ENCODE measurements around the gene SIGLEC15.
A peak's percentile ranks its signal among the peaks of the same experiment; 100 is the strongest.
"Not testable (repeated sequence)": the region's sequence is repeated elsewhere in the genome, so short reads cannot be mapped to it uniquely, and the experiment has no call there.

Gene SIGLEC15, protein sequence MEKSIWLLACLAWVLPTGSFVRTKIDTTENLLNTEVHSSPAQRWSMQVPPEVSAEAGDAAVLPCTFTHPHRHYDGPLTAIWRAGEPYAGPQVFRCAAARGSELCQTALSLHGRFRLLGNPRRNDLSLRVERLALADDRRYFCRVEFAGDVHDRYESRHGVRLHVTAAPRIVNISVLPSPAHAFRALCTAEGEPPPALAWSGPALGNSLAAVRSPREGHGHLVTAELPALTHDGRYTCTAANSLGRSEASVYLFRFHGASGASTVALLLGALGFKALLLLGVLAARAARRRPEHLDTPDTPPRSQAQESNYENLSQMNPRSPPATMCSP

DNA sequence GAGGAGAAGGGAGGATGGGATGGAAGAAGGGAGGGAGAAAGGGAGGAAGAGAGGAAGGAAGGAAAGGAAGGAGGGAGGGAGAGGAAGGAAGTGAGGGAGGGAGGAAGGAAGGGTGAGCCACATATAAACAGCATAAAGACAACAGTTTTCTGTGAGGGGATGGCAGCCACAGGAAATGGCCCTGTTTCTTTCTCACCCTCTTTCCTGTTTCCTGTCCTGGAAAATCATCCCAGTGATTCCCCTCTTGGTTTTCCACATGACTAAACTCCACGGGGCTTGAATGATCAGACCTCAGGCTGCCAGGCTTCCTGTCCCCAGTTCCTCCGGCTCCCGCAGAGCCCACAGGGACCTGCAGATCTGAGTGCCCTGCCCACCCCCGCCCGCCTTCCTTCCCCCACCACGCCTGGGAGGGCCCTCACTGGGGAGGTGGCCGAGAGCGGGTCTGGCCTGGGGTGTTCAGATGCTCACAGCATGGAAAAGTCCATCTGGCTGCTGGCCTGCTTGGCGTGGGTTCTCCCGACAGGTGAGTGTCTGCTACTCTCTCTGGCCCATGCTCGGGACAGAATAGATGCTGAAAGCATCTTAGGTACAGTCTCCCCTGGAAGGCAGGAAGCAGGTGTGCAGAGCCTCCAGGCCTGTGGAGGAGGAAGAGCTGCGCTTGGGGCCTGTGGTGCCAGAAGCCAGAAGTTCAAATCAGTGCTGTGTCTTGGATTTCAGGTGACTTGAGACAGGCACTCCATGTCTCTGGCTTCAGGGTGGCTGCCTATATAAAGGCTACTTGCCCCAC, at the start of gene SIGLEC15:
TSS of gene SIGLEC15 (plus strand) at position 418 of the 787 bp plus-strand sequence. CDS start at position 472, 54 bp downstream.
- DNase-seq = no peak

- no peak for DNase-seq
These were observed 49.7 kb upstream of the SIGLEC15 start for GRCh38 chr18:45775743-45776142.

GRCh38 chr18:45777393-45777792, 48.1 kb upstream of the SIGLEC15 start:
- DNase-seq = peak; percentile 37

- DNase-seq = peak; percentile 13
These were observed 44.9 kb upstream of the SIGLEC15 start for GRCh38 chr18:45780568-45780967.

GRCh38 chr18:45782662-45783061, 42.8 kb upstream of the SIGLEC15 start:
- no peak for DNase-seq

- DNase-seq = peak; percentile 5
These were observed 42.1 kb upstream of the SIGLEC15 start for GRCh38 chr18:45783097-45784075.

GRCh38 chr18:45785134-45785533, 40.3 kb upstream of the SIGLEC15 start:
- no peak for DNase-seq

DNA sequence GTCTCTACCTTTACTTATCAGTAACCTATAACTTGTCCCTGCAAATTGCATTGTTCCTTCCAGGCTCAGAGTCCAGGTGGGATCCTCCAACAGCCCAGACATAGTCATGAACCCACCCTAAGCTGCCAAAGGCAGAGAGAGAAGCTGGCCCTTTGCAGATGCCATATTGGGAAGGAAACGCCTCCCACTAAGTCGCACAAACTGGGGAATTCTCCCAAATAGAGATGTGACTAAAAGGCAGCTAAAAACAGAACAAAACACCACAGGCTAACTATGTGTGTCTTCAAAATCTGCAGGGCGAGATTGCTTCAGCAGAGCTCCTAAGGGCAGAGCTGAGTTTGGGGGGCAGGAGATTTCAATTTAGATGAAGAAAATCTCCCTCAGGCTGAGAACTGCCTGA, 38.5 kb upstream of the SIGLEC15 start:
- no peak for DNase-seq

GRCh38 chr18:45787346-45787745, 38.1 kb upstream of the SIGLEC15 start:
- no peak for DNase-seq

- DNase-seq = no peak
These were observed 36.6 kb upstream of the SIGLEC15 start for GRCh38 chr18:45788861-45789260.

- no peak for DNase-seq
These were observed 32.8 kb upstream of the SIGLEC15 start for GRCh38 chr18:45792506-45793263.

DNA sequence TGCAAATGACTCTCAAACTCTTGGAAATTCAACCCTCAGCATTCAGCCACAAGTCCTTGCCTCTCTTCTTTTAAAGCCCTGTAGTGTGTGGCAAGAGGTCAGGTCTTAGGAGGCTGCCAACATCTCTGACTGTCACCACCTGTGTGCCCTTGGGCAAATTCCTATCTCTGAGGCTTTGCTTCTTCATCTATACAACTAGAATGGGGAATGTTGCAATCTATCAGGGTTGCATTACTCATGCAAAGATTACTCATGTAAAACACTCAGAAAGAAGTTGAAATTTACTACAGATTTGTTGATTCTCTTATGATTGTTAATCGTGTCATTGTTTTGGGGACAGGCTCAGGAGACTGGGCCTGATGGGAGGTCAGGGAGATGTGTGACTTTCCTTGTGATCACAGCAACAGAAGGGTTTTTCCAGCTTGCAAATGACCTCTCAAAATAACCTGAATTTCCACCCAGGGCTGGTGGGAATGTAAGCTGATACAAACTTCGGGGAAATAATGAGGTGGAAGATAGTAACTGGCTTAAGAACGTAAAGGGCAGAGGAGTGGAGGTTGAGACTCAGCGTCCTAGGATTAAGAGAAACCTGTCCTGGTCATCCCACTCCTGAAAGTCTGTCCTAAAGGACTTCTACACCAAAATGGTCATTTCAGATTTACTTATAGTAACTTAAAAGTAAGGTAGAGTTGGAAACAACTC, 32.1 kb upstream of the SIGLEC15 start:
- peak; percentile 63 for DNase-seq

GRCh38 chr18:45801416-45802004, 24.0 kb upstream of the SIGLEC15 start:
- DNase-seq = no peak

DNA sequence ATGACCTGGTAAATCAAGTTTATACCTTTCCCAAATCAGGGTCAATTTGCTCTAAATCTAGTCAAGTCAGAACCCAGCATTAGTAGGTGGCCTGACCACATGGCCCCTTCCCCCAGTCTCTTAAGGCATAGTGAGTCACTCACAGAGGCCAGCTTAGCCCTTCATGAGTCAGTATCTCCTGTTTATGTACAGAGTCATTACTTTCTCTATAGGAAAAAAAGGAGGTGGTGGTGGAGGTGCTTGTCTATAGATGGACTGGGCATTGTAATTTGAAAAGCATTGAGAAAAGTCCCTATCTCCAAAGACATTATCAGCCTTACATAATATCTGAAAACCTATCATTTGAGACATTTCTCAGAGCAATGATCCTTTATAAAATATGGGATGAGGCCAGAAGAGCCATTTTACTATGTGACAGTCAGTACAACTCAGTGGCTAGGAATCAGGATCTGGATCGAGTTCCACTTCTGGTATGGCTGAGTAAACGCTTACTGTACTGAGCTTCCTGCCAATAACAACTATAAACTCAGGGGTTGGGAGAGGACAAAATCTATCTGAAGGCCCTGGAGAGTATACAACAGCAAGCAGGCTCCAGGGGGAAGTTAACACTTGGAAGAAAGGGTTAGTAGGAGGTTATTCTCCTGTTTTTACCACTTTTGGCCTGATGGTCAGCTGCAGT, 22.5 kb upstream of the SIGLEC15 start:
- peak; percentile 91 for DNase-seq

- no peak for DNase-seq
These were observed 19.9 kb upstream of the SIGLEC15 start for GRCh38 chr18:45805551-45805950.

- DNase-seq = no peak
These were observed 19.2 kb upstream of the SIGLEC15 start for GRCh38 chr18:45806226-45806625.

GRCh38 chr18:45807144-45807543, 18.3 kb upstream of the SIGLEC15 start:
- not testable (repeated sequence) for DNase-seq

- not testable (repeated sequence) for DNase-seq
These were observed 10.7 kb upstream of the SIGLEC15 start for GRCh38 chr18:45814733-45815132.

GRCh38 chr18:45817543-45817942, 7.9 kb upstream of the SIGLEC15 start:
- DNase-seq = no peak

- DNase-seq = not testable (repeated sequence)
These were observed 6.7 kb upstream of the SIGLEC15 start for GRCh38 chr18:45818765-45819164.
